ENCODE data around the gene HPRT1.

GRCh38 chrX:134530845-134531244, 70.9 kb downstream of the HPRT1 start:
- TF ChIP-seq CTCF (IDR thresholded peaks at IDR 0.05 in 8 of 11, conservative IDR thresholded peaks at IDR 0.05 in 3 of 11) (no peak), POLR2A (IDR thresholded peaks at IDR 0.05) (no peak), POLR2AphosphoS5 (IDR thresholded peaks at IDR 0.05) (no peak)
